Prostate gland (tissue), 2 donors: ENCODE data around the gene IFIT1B. TPM values are rescaled to one million over a fixed set of nuclear protein-coding genes. Genes with fewer than 3 reads are reported as not detected.

Experiments
- DNase-seq: peaks from one replicate; pipeline ENCODE4 v3.0.0-alpha.2; 2019; ENCODE audit warnings: low spot score
- H3K27ac ChIP-seq, 2 donors: fragments of 200-600 bp; sonication (generic); 2 replicates each; pipeline ENCODE4 v1.5.1; 2017 to 2019
- H3K27me3 ChIP-seq: fragments of 200-600 bp; sonication (generic); replicated peaks from 2 replicates; pipeline ENCODE4 v1.5.1; 2019; ENCODE audit not compliant: insufficient read depth
- H3K36me3 ChIP-seq, 2 donors: fragments of 200-600 bp; sonication (generic); 1 replicate in 1 of 2; 2 replicates in 1 of 2; pipeline versions ENCODE4 v1.5.1 to v1.8.1; 2017 to 2019
- H3K4me1 ChIP-seq: fragments of 200-600 bp; sonication (generic); replicated peaks from 2 replicates; pipeline ENCODE4 v1.5.1; 2019
- H3K4me3 ChIP-seq, 2 donors: fragments of 200-600 bp; sonication (generic); 2 replicates each; pipeline ENCODE4 v1.5.1; 2017 to 2019
- H3K9me3 ChIP-seq: fragments of 200-600 bp; sonication (generic); 2 replicates; pipeline ENCODE4 v1.5.1; 2017
- CTCF ChIP-seq, 4 experiments: fragments of 200-600 bp in 2 of 4; fragments of 450-650 bp in 2 of 4; sonication (generic) in 2 of 4; IDR thresholded peaks; 1 replicate in 3 of 4; 2 replicates in 1 of 4; pipeline ENCODE4 v1.5.1; 2016 to 2019; ENCODE audit warnings: antibody characterized with exemption in 4 of 4, mild to moderate bottlenecking in 2 of 4, moderate library complexity in 2 of 4
- POLR2A ChIP-seq: fragments of 450-650 bp; IDR thresholded peaks from one replicate; pipeline ENCODE4 v1.6.1; 2016; ENCODE audit warnings: antibody characterized with exemption, mild to moderate bottlenecking
- POLR2AphosphoS5 ChIP-seq: sonication (generic); formaldehyde crosslinking; IDR thresholded peaks from one replicate; pipeline ENCODE4 v1.6.1; 2017; ENCODE audit warnings: antibody characterized with exemption
- WGBS: methylation state at CpG from one replicate; pipeline ENCODE4 v1.1.5; 2018; 5-methylcytosine and 5-hydroxymethylcytosine counted together
- intact Hi-C: fragments of 100-400 bp; cut with DNase I; formaldehyde crosslinking; loops from one replicate; pipeline ENCODE4 v1.14.2; 2022
- total RNA-seq, 2 donors: library from RNA; depleted of rRNA; stranded (reverse); fragments of >200 nt; gene quantifications; one replicate each; pipeline ENCODE4 v1.1.0, GENCODE V29; 2016

The IFIT1B gene
- total RNA-seq, 2 donors from 2014 or later = not detected

- H3K9me3 ChIP-seq = no peaks in the 10 kb centered on the region
- WGBS = 100% methylated on average over 2 of the region's 2 CpGs
- no peaks in the 10 kb centered on the region for H3K27me3 ChIP-seq
- no peaks in the 10 kb centered on the region for H3K4me1 ChIP-seq
- H3K36me3 ChIP-seq = no peaks in the 10 kb centered on the region
- no peak for DNase-seq
- intact Hi-C loops = no loop called here
- H3K27ac ChIP-seq = no peak overlapping the region
- no peak overlapping the region for H3K4me3 ChIP-seq
- TF ChIP-seq POLR2AphosphoS5 = no peak
- TF ChIP-seq POLR2A = no peak
- TF ChIP-seq CTCF (IDR thresholded peaks at IDR 0.05) = no peak
Measured at GRCh38 chr10:89355394-89355931, 22.4 kb upstream of the IFIT1B start.

- no peak for DNase-seq
- TF ChIP-seq POLR2AphosphoS5 (no peak), CTCF (IDR thresholded peaks at IDR 0.05) (no peak)
- intact Hi-C loops = no loop called here
- Histone ChIP-seq H3K4me3 (no peak overlapping the region), H3K27ac (no peak overlapping the region), H3K36me3 (no peaks in the 10 kb centered on the region), H3K4me1 (no peaks in the 10 kb centered on the region), H3K9me3 (no peaks in the 10 kb centered on the region), H3K27me3 (no peaks in the 10 kb centered on the region)
- 90% methylated on average over 1 of the region's 1 CpG for WGBS
Measured at GRCh38 chr10:89357096-89357495, 20.8 kb upstream of the IFIT1B start.

- no peak for DNase-seq
- 85% methylated on average over 2 of the region's 2 CpGs for WGBS
Measured at GRCh38 chr10:89357975-89358374, 19.9 kb upstream of the IFIT1B start.

GRCh38 chr10:89360157-89360556 is 17.7 kb upstream of the IFIT1B start:
- H3K4me3 ChIP-seq = no peak overlapping the region
- H3K9me3 ChIP-seq = no peaks in the 10 kb centered on the region
- peaks cover 3% of the 10 kb centered on the region for H3K4me1 ChIP-seq
- intact Hi-C loops = no loop called here
- no peak overlapping the region for H3K27ac ChIP-seq
- no peaks in the 10 kb centered on the region for H3K36me3 ChIP-seq
- no peaks in the 10 kb centered on the region for H3K27me3 ChIP-seq
- DNase-seq = no peak
- TF ChIP-seq CTCF (IDR thresholded peaks at IDR 0.05) (no peak), POLR2AphosphoS5 (no peak), POLR2A (no peak)

More at GRCh38 chr10:89357975-89358374, 19.9 kb upstream of the IFIT1B start:
- no peak for TF ChIP-seq CTCF (IDR thresholded peaks at IDR 0.05)
- Histone ChIP-seq H3K9me3 (no peaks in the 10 kb centered on the region), H3K27me3 (no peaks in the 10 kb centered on the region), H3K4me1 (no peaks in the 10 kb centered on the region), H3K4me3 (no peak overlapping the region), H3K36me3 (no peaks in the 10 kb centered on the region), H3K27ac (no peak overlapping the region)
- intact Hi-C loops = no loop called here

- TF ChIP-seq POLR2A (no peak), POLR2AphosphoS5 (no peak), CTCF (IDR thresholded peaks at IDR 0.05) (no peak)
- Histone ChIP-seq H3K27ac (no peak overlapping the region), H3K4me1 (peaks cover 3% of the 10 kb centered on the region), H3K4me3 (no peak overlapping the region), H3K36me3 (no peaks in the 10 kb centered on the region), H3K27me3 (no peaks in the 10 kb centered on the region), H3K9me3 (no peaks in the 10 kb centered on the region)
- DNase-seq = no peak
- intact Hi-C loops = no loop called here
Measured at GRCh38 chr10:89362929-89363328, 14.9 kb upstream of the IFIT1B start.
